Activated CD8-positive, alpha-beta T cell treated with anti-CD3 and anti-CD28 coated beads, Interleukin-2, amount 10 ng/mL, durations not matched to agents 7 days and 5 days (primary cell): Measurements from ENCODE around the gene EPN2. TPM values are rescaled to one million over a fixed set of nuclear protein-coding genes. Genes with fewer than 3 reads are reported as not detected.

Experiments
- ATAC-seq: fragments of 150-1000 bp; cut with Tn5 transposase; one replicate; pipeline ENCODE4 v1.10.0; 2021; ENCODE audit warnings: moderate library complexity
- CTCF ChIA-PET: fragments of 350-600 bp; sonication (Branson Sonifier 250); formaldehyde crosslinking; loops from one replicate; lab custom pipeline; 2021; ENCODE audit warnings: antibody characterized with exemption; lab: Charles Lee
- POLR2A ChIA-PET: fragments of 350-600 bp; sonication (Branson Sonifier 250); formaldehyde crosslinking; loops from one replicate; lab custom pipeline; 2021; ENCODE audit warnings: antibody characterized with exemption; lab: Charles Lee
- DNase-seq: peaks from one replicate; pipeline ENCODE4 v3.0.0-alpha.2; 2020
- H3K27ac Mint-ChIP-seq: one replicate; pipeline ENCODE4 v1.8.0; 2021; ENCODE audit warnings: mild to moderate bottlenecking, mixed read lengths
- H3K27me3 Mint-ChIP-seq: one replicate; pipeline ENCODE4 v1.8.0; 2021; ENCODE audit warnings: low read depth, mixed read lengths
- H3K36me3 Mint-ChIP-seq: one replicate; pipeline ENCODE4 v1.8.0; 2021; ENCODE audit warnings: low read depth, mixed read lengths
- H3K4me1 Mint-ChIP-seq: one replicate; pipeline ENCODE4 v1.8.0; 2021; ENCODE audit warnings: low read depth, mixed read lengths
- H3K4me3 Mint-ChIP-seq: one replicate; pipeline ENCODE4 v1.8.0; 2021; ENCODE audit warnings: mild to moderate bottlenecking, mixed read lengths
- H3K9me3 Mint-ChIP-seq: one replicate; pipeline ENCODE4 v1.8.0; 2022; ENCODE audit warnings: mixed read lengths; ENCODE audit not compliant: insufficient read depth
- total RNA-seq, 2 experiments: library from RNA; stranded (reverse); gene quantifications; one replicate each; pipeline ENCODE4 v1.2.3, GENCODE V29; 2021

EPN2 gene
- total RNA-seq, 2 experiments from 2014 or later, result 2.8 to 3.1 TPM

- Mint-ChIP-seq H3K4me3 (no peak overlapping the region), H3K27ac (no peak overlapping the region), H3K4me1 (peaks cover 7% of the 10 kb centered on the region), H3K9me3 (no peaks in the 10 kb centered on the region), H3K36me3 (no peaks in the 10 kb centered on the region), H3K27me3 (peaks cover 10% of the 10 kb centered on the region)
- ATAC-seq (no peak), DNase-seq (no peak)
- CTCF ChIA-PET, result no interaction called here
- POLR2A ChIA-PET, result interaction anchor here (0.5 kb wide), 1 partner anchor 18 kb away, joined by 3 read pairs; no protein-coding TSS in a partner anchor
These were observed 53.0 kb downstream of the EPN2 start for GRCh38 chr17:19290066-19290705.

GRCh38 chr17:19291646-19292376 lies 54.6 kb downstream of the EPN2 start:
- Mint-ChIP-seq H3K36me3 (no peaks in the 10 kb centered on the region), H3K27ac (no peak overlapping the region), H3K9me3 (no peaks in the 10 kb centered on the region), H3K27me3 (peaks cover 10% of the 10 kb centered on the region), H3K4me3 (no peak overlapping the region), H3K4me1 (peaks cover 7% of the 10 kb centered on the region)
- no peak for ATAC-seq
- DNase-seq, result no peak
- ChIA-PET CTCF (no interaction called here), POLR2A (no interaction called here)

- Mint-ChIP-seq H3K36me3 (no peaks in the 10 kb centered on the region), H3K27me3 (peaks cover 10% of the 10 kb centered on the region), H3K9me3 (no peaks in the 10 kb centered on the region), H3K4me3 (no peak overlapping the region), H3K4me1 (peaks cover 7% of the 10 kb centered on the region), H3K27ac (no peak overlapping the region)
- POLR2A ChIA-PET, result no interaction called here
- ATAC-seq (no peak), DNase-seq (no peak)
- CTCF ChIA-PET, result no interaction called here
These were observed 55.2 kb downstream of the EPN2 start for GRCh38 chr17:19292377-19292711.

GRCh38 chr17:19294443-19294842 lies 57.3 kb downstream of the EPN2 start:
- ATAC-seq (no peak), DNase-seq (no peak)
- H3K9me3 Mint-ChIP-seq, result no peaks in the 10 kb centered on the region
- peaks cover 7% of the 10 kb centered on the region for H3K4me1 Mint-ChIP-seq
- ChIA-PET POLR2A (no interaction called here), CTCF (no interaction called here)
- no peak overlapping the region for H3K27ac Mint-ChIP-seq
- H3K27me3 Mint-ChIP-seq, result peaks cover 6% of the 10 kb centered on the region
- H3K36me3 Mint-ChIP-seq, result no peaks in the 10 kb centered on the region
- H3K4me3 Mint-ChIP-seq, result no peak overlapping the region

GRCh38 chr17:19295473-19296135 lies 58.4 kb downstream of the EPN2 start:
- no peaks in the 10 kb centered on the region for H3K9me3 Mint-ChIP-seq
- ChIA-PET POLR2A (no interaction called here), CTCF (interaction anchor here (0.6 kb wide), 1 partner anchor 15 kb away, joined by 3 read pairs; no protein-coding TSS in a partner anchor)
- no peak overlapping the region for H3K27ac Mint-ChIP-seq
- no peak overlapping the region for H3K4me3 Mint-ChIP-seq
- no peak for ATAC-seq
- DNase-seq, result no peak
- H3K36me3 Mint-ChIP-seq, result no peaks in the 10 kb centered on the region
- H3K4me1 Mint-ChIP-seq, result peaks cover 1% of the 10 kb centered on the region
- peaks cover 9% of the 10 kb centered on the region for H3K27me3 Mint-ChIP-seq

- POLR2A ChIA-PET, result no interaction called here
- no peak overlapping the region for H3K27ac Mint-ChIP-seq
- H3K4me1 Mint-ChIP-seq, result no peaks in the 10 kb centered on the region
- H3K4me3 Mint-ChIP-seq, result no peak overlapping the region
- CTCF ChIA-PET, result interaction anchor here (0.8 to 1.5 kb wide), 2 partner anchors 41 to 150 kb away, joined by 3 read pairs; no protein-coding TSS in a partner anchor
- peaks cover 10% of the 10 kb centered on the region for H3K27me3 Mint-ChIP-seq
- no peak for ATAC-seq
- H3K36me3 Mint-ChIP-seq, result no peaks in the 10 kb centered on the region
- H3K9me3 Mint-ChIP-seq, result no peaks in the 10 kb centered on the region
- DNase-seq, result no peak
These were observed 59.9 kb downstream of the EPN2 start for GRCh38 chr17:19296786-19297778.

GRCh38 chr17:19298569-19299213 lies 61.5 kb downstream of the EPN2 start:
- no peaks in the 10 kb centered on the region for H3K36me3 Mint-ChIP-seq
- DNase-seq, result no peak
- no peak overlapping the region for H3K4me3 Mint-ChIP-seq
- ChIA-PET POLR2A (no interaction called here), CTCF (interaction anchor here (1.5 kb wide), 1 partner anchor 40 kb away, joined by 3 read pairs; no protein-coding TSS in a partner anchor)
- no peaks in the 10 kb centered on the region for H3K9me3 Mint-ChIP-seq
- peaks cover 4% of the 10 kb centered on the region for H3K4me1 Mint-ChIP-seq
- no peak overlapping the region for H3K27ac Mint-ChIP-seq
- H3K27me3 Mint-ChIP-seq, result peaks cover 10% of the 10 kb centered on the region
- no peak for ATAC-seq

- no peak overlapping the region for H3K4me3 Mint-ChIP-seq
- DNase-seq, result no peak
- H3K27ac Mint-ChIP-seq, result no peak overlapping the region
- peaks cover 7% of the 10 kb centered on the region for H3K4me1 Mint-ChIP-seq
- H3K9me3 Mint-ChIP-seq, result no peaks in the 10 kb centered on the region
- ChIA-PET CTCF (no interaction called here), POLR2A (no interaction called here)
- ATAC-seq, result no peak
- H3K36me3 Mint-ChIP-seq, result no peaks in the 10 kb centered on the region
- H3K27me3 Mint-ChIP-seq, result peaks cover 10% of the 10 kb centered on the region
These were observed 62.1 kb downstream of the EPN2 start for GRCh38 chr17:19299214-19299747.

- DNase-seq (no peak), ATAC-seq (no peak)
- H3K27ac Mint-ChIP-seq, result no peak overlapping the region
- no peaks in the 10 kb centered on the region for H3K9me3 Mint-ChIP-seq
- ChIA-PET POLR2A (no interaction called here), CTCF (no interaction called here)
- H3K27me3 Mint-ChIP-seq, result peaks cover 10% of the 10 kb centered on the region
- H3K4me3 Mint-ChIP-seq, result no peak overlapping the region
- H3K36me3 Mint-ChIP-seq, result no peaks in the 10 kb centered on the region
- peaks cover 11% of the 10 kb centered on the region for H3K4me1 Mint-ChIP-seq
These were observed 62.7 kb downstream of the EPN2 start for GRCh38 chr17:19299866-19300265.

GRCh38 chr17:19301274-19301951 lies 64.2 kb downstream of the EPN2 start:
- H3K9me3 Mint-ChIP-seq, result no peaks in the 10 kb centered on the region
- no peak overlapping the region for H3K4me3 Mint-ChIP-seq
- no peaks in the 10 kb centered on the region for H3K36me3 Mint-ChIP-seq
- peaks cover 10% of the 10 kb centered on the region for H3K27me3 Mint-ChIP-seq
- POLR2A ChIA-PET, result no interaction called here
- ATAC-seq (no peak), DNase-seq (no peak)
- H3K27ac Mint-ChIP-seq, result no peak overlapping the region
- CTCF ChIA-PET, result no interaction called here
- peaks cover 25% of the 10 kb centered on the region for H3K4me1 Mint-ChIP-seq
